ENCODE data around the gene CENPX. TPM values are rescaled to one million over a fixed set of nuclear protein-coding genes. Genes with fewer than 3 reads are reported as not detected.
A peak's percentile ranks its signal among the peaks of the same experiment; 100 is the strongest.

The CENPX gene
- total RNA-seq, 1 donor from 2014 or later: 158 TPM

GRCh38 chr17:82021107-82021899, 1.4 kb downstream of the CENPX start:
- peak overlapping the region; percentile 91 for H3K4me3 ChIP-seq (ENCODE audit: low read depth, low read length)
- peak; percentile 22 for DNase-seq (ENCODE audit: low read depth)
- TF ChIP-seq, protein P1, sequence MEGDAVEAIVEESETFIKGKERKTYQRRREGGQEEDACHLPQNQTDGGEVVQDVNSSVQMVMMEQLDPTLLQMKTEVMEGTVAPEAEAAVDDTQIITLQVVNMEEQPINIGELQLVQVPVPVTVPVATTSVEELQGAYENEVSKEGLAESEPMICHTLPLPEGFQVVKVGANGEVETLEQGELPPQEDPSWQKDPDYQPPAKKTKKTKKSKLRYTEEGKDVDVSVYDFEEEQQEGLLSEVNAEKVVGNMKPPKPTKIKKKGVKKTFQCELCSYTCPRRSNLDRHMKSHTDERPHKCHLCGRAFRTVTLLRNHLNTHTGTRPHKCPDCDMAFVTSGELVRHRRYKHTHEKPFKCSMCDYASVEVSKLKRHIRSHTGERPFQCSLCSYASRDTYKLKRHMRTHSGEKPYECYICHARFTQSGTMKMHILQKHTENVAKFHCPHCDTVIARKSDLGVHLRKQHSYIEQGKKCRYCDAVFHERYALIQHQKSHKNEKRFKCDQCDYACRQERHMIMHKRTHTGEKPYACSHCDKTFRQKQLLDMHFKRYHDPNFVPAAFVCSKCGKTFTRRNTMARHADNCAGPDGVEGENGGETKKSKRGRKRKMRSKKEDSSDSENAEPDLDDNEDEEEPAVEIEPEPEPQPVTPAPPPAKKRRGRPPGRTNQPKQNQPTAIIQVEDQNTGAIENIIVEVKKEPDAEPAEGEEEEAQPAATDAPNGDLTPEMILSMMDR (conservative IDR thresholded peaks at IDR 0.05; ENCODE audit: low read depth, low read length): peak; percentile 84

GRCh38 chr17:82020572-82021106, 2.0 kb downstream of the CENPX start:
- H3K4me3 ChIP-seq (ENCODE audit: low read depth, low read length): no peak overlapping the region
- DNase-seq (ENCODE audit: low read depth): no peak
- TF ChIP-seq, protein P1 (conservative IDR thresholded peaks at IDR 0.05; ENCODE audit: low read depth, low read length): no peak

DNA sequence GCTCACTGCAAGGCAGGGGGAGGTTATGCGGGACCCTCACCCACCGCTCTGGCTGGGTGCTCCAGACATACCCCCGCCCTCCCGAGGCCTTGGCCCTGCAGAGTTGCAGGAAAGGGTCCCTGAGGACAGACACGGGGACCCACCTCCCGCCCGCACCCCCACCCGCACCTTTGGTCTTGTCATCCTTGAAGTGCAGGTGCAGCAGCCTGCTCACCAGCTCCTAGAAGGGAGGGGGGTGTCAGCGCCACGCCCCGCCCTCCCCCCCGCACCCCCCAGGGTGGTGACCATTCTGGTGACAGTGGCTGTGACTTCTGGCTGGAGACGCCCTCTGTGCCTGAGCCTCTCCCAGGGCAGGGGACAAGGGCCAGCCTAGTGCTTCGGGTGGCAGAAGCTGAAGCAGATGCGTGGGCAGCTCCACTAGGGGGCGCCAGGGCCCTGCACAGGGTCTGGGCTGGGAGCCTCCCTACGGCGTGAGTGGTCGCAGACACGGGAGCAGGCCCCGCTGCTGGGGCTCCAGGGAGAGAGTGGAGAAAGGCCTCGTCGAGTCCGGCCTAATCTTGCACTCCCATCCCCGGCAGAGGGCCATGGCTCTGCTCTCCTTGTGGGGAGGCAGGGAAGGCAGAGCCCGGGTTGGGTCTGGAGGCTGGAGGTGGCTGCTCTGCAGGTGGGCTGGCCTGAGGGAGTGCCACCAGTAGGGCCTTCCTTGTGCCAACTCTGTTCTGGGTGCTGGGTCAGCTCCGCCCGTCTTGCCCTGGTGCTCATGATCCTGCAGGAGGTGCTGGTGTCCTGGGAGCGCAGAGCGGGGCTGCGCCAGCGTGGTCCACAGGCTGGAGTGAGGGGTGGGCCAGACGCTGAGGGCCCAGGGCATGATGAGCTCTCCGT, 2.7 kb downstream of the CENPX start:
- H3K4me3 ChIP-seq (ENCODE audit: low read depth, low read length): no peak overlapping the region
- TF ChIP-seq, protein P1 (conservative IDR thresholded peaks at IDR 0.05; ENCODE audit: low read depth, low read length): peak; percentile 72
- no peak for DNase-seq (ENCODE audit: low read depth)

DNA sequence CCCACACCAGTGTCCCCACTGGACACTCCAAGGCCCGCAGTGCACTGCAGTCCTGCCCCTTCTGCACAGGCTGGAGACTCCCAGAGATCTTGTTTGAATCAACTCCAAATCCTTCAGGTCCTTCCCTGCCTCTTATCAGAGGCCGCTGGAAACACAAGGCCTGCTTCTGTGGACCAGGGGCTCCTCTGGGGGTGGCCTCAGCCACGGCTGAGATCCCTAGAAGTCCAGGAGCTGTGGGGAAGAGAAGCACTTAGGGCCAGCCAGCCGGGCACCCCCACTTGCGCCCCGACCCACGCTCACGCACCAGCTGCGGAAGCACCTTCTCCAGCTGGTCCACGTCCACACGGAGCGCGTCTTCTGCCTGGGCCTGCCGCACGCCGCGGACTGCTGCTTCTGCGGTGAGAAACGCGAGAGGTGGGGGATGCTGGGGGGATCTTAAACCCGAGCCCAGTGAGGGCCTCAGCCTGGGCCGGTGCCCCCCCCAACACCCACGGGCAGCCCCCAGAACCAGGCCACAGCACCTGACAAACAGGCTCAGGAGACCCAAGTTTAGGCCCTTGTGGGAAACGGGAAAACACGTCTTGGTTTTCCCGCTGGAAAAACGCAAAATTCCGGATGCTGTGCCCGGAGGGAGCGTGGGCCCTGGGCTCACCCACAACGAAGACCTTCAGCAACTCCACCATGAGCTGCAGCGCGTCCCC, 3.5 kb downstream of the CENPX start:
- TF ChIP-seq, protein P1 (conservative IDR thresholded peaks at IDR 0.05; ENCODE audit: low read depth, low read length): no peak
- no peak overlapping the region for H3K4me3 ChIP-seq (ENCODE audit: low read depth, low read length)
- DNase-seq (ENCODE audit: low read depth): no peak

- DNase-seq (ENCODE audit: low read depth): no peak
- no peak overlapping the region for H3K4me3 ChIP-seq (ENCODE audit: low read depth, low read length)
- TF ChIP-seq, protein P1 (conservative IDR thresholded peaks at IDR 0.05; ENCODE audit: low read depth, low read length): no peak
Observed at GRCh38 chr17:82018152-82018988, 4.3 kb downstream of the CENPX start.
